ENCODE results near the gene PRPF40B. TPM values are rescaled to one million over a fixed set of nuclear protein-coding genes. Genes with fewer than 3 reads are reported as not detected.

Gene PRPF40B
- total RNA-seq, 1 donor from 2014 or later = 15.1 TPM

GRCh38 chr12:49587174-49587908, 36.0 kb upstream of the PRPF40B start:
- H3K4me3 Mint-ChIP-seq (ENCODE audit: unreplicated experiment) = no peak overlapping the region
- peaks cover 8% of the 10 kb centered on the region for H3K9me3 Mint-ChIP-seq (ENCODE audit: low read depth)
- DNase-seq (ENCODE audit: low spot score) = no peak
- peaks cover 54% of the 10 kb centered on the region for H3K4me1 Mint-ChIP-seq (ENCODE audit: low read depth)
- no peaks in the 10 kb centered on the region for H3K27me3 Mint-ChIP-seq (ENCODE audit: low read depth)
- H3K27ac Mint-ChIP-seq (ENCODE audit: unreplicated experiment) = no peak overlapping the region
- no peak for TF ChIP-seq CTCF (IDR thresholded peaks at IDR 0.05)
- H3K36me3 Mint-ChIP-seq (ENCODE audit: low read depth) = peaks cover 6% of the 10 kb centered on the region

GRCh38 chr12:49588281-49588680, 35.1 kb upstream of the PRPF40B start:
- DNase-seq (ENCODE audit: low spot score) = no peak
- Mint-ChIP-seq H3K4me3 (ENCODE audit: unreplicated experiment) (no peak overlapping the region), H3K4me1 (ENCODE audit: low read depth) (peaks cover 45% of the 10 kb centered on the region), H3K27ac (ENCODE audit: unreplicated experiment) (no peak overlapping the region), H3K9me3 (ENCODE audit: low read depth) (peaks cover 8% of the 10 kb centered on the region), H3K36me3 (ENCODE audit: low read depth) (peaks cover 6% of the 10 kb centered on the region), H3K27me3 (ENCODE audit: low read depth) (no peaks in the 10 kb centered on the region)
- no peak for TF ChIP-seq CTCF (IDR thresholded peaks at IDR 0.05)

GRCh38 chr12:49588721-49589516, 34.4 kb upstream of the PRPF40B start:
- Mint-ChIP-seq H3K4me1 (ENCODE audit: low read depth) (peaks cover 38% of the 10 kb centered on the region), H3K27me3 (ENCODE audit: low read depth) (no peaks in the 10 kb centered on the region), H3K4me3 (ENCODE audit: unreplicated experiment) (no peak overlapping the region), H3K9me3 (ENCODE audit: low read depth) (peaks cover 8% of the 10 kb centered on the region), H3K27ac (ENCODE audit: unreplicated experiment) (no peak overlapping the region), H3K36me3 (ENCODE audit: low read depth) (peaks cover 6% of the 10 kb centered on the region)
- DNase-seq (ENCODE audit: low spot score) = no peak
- no peak for TF ChIP-seq CTCF (IDR thresholded peaks at IDR 0.05)

GRCh38 chr12:49598527-49598926, 24.8 kb upstream of the PRPF40B start:
- H3K4me1 Mint-ChIP-seq (ENCODE audit: low read depth) = no peaks in the 10 kb centered on the region
- peaks cover 4% of the 10 kb centered on the region for H3K36me3 Mint-ChIP-seq (ENCODE audit: low read depth)
- H3K27ac Mint-ChIP-seq (ENCODE audit: unreplicated experiment) = no peak overlapping the region
- no peak overlapping the region for H3K4me3 Mint-ChIP-seq (ENCODE audit: unreplicated experiment)
- no peaks in the 10 kb centered on the region for H3K9me3 Mint-ChIP-seq (ENCODE audit: low read depth)
- H3K27me3 Mint-ChIP-seq (ENCODE audit: low read depth) = no peaks in the 10 kb centered on the region
- no peak for TF ChIP-seq CTCF (IDR thresholded peaks at IDR 0.05)
- DNase-seq (ENCODE audit: low spot score) = no peak

- Mint-ChIP-seq H3K27me3 (ENCODE audit: low read depth) (no peaks in the 10 kb centered on the region), H3K36me3 (ENCODE audit: low read depth) (peaks cover 4% of the 10 kb centered on the region), H3K4me3 (ENCODE audit: unreplicated experiment) (no peak overlapping the region), H3K4me1 (ENCODE audit: low read depth) (no peaks in the 10 kb centered on the region), H3K27ac (ENCODE audit: unreplicated experiment) (no peak overlapping the region), H3K9me3 (ENCODE audit: low read depth) (no peaks in the 10 kb centered on the region)
- DNase-seq (ENCODE audit: low spot score) = no peak
- TF ChIP-seq CTCF (IDR thresholded peaks at IDR 0.05) = no peak
Observed at GRCh38 chr12:49599961-49600360, 23.4 kb upstream of the PRPF40B start.

Data from chondrocyte (in vitro differentiated cells).